HG02870 (cell line): ENCODE measurements around the gene KANK2.
"Not testable (repeated sequence)": the region's sequence is repeated elsewhere in the genome, so short reads cannot be mapped to it uniquely, and the experiment has no call there.

ENCODE experiments used
- ATAC-seq: cut with Tn5 transposase; IDR thresholded peaks from one replicate; pipeline ENCODE4 v1.9.1; 2021; ENCODE audit warnings: mild to moderate bottlenecking, moderate library complexity; ENCODE audit not compliant: unreplicated experiment

The KANK2 gene

GRCh38 chr19:11142528-11143171 is 54.7 kb downstream of the KANK2 start:
- no peak for ATAC-seq

- no peak for ATAC-seq
Measured at GRCh38 chr19:11141937-11142527, 55.3 kb downstream of the KANK2 start.

GRCh38 chr19:11140896-11141295 is 56.4 kb downstream of the KANK2 start:
- ATAC-seq = no peak

GRCh38 chr19:11140023-11140538 is 57.3 kb downstream of the KANK2 start:
- not testable (repeated sequence) for ATAC-seq

- ATAC-seq = no peak
Measured at GRCh38 chr19:11138601-11139300, 58.6 kb downstream of the KANK2 start.

GRCh38 chr19:11137542-11138384 is 59.6 kb downstream of the KANK2 start:
- no peak for ATAC-seq

- ATAC-seq = no peak
Measured at GRCh38 chr19:11136400-11137101, 60.8 kb downstream of the KANK2 start.

- no peak for ATAC-seq
Measured at GRCh38 chr19:11131471-11131870, 65.9 kb downstream of the KANK2 start.

- ATAC-seq = no peak
Measured at GRCh38 chr19:11130824-11131455, 66.4 kb downstream of the KANK2 start.

GRCh38 chr19:11127905-11128304 is 69.4 kb downstream of the KANK2 start:
- ATAC-seq = no peak

GRCh38 chr19:11125994-11126685 is 71.2 kb downstream of the KANK2 start:
- ATAC-seq = no peak

- not testable (repeated sequence) for ATAC-seq
Measured at GRCh38 chr19:11124157-11124556, 73.2 kb downstream of the KANK2 start.

GRCh38 chr19:11123114-11123513 is 74.2 kb downstream of the KANK2 start:
- no peak for ATAC-seq

GRCh38 chr19:11121963-11122362 is 75.4 kb downstream of the KANK2 start:
- not testable (repeated sequence) for ATAC-seq

GRCh38 chr19:11116507-11116906 is 80.8 kb downstream of the KANK2 start:
- ATAC-seq = no peak

GRCh38 chr19:11115895-11116446 is 81.4 kb downstream of the KANK2 start:
- no peak for ATAC-seq

- ATAC-seq = no peak
Measured at GRCh38 chr19:11115042-11115441, 82.3 kb downstream of the KANK2 start.
